Measurements from ENCODE around the gene MUC5AC.

- TF ChIP-seq, protein P1, sequence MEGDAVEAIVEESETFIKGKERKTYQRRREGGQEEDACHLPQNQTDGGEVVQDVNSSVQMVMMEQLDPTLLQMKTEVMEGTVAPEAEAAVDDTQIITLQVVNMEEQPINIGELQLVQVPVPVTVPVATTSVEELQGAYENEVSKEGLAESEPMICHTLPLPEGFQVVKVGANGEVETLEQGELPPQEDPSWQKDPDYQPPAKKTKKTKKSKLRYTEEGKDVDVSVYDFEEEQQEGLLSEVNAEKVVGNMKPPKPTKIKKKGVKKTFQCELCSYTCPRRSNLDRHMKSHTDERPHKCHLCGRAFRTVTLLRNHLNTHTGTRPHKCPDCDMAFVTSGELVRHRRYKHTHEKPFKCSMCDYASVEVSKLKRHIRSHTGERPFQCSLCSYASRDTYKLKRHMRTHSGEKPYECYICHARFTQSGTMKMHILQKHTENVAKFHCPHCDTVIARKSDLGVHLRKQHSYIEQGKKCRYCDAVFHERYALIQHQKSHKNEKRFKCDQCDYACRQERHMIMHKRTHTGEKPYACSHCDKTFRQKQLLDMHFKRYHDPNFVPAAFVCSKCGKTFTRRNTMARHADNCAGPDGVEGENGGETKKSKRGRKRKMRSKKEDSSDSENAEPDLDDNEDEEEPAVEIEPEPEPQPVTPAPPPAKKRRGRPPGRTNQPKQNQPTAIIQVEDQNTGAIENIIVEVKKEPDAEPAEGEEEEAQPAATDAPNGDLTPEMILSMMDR (conservative IDR thresholded peaks at IDR 0.05; ENCODE audit: low read depth, low read length): no peak
- TF ChIP-seq EZH2 (IDR thresholded peaks at IDR 0.05; ENCODE audit: borderline replicate concordance, low read depth, low read length, poor library complexity, severe bottlenecking): no peak
Observed at GRCh38 chr11:1158681-1159487, 1.1 kb downstream of the MUC5AC start.
